GM21447 (cell line): Measurements from ENCODE around the gene MON2.

Source experiments
- ATAC-seq: cut with Tn5 transposase; IDR thresholded peaks from one replicate; pipeline ENCODE4 v1.9.1; 2021; ENCODE audit not compliant: unreplicated experiment

Gene MON2

DNA sequence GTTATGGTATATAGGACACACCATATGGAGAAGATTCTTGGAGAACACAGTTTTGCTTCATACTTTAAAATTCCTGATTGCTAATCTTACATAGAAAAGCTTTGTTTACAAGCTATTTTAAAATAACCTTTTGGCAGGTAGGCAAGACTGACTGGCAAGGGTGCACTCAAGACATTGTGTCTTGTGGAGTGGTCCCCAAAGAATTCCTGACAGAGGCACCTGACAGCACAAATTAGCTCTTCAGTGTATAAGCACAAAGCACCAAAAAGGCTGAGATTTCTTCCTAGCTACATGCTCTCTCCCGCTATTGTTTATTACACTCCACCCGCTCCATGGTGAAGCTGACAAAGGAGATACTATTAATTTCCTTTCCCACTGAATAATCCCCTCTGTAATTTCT lies 139.4 kb downstream of the MON2 start:
- ATAC-seq, result no peak

DNA sequence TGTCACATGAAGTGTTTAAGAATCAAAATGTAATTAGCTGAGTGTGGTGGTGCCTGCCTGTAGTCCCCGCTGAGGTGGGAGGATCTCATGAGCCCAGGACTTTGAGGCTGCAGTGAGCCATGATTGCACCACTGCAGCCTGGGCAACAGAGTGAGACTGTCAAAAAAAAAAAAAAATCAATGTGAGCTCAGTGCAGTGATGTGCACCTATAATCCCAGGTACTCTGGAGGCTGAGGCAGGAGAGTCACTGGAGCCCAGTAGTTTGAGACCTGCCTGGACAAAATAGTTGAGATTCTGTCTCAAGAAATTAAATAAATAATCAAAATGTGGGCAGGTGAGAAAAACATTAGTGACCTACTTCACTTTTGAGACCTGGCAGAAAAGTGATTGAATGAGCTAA lies 140.0 kb downstream of the MON2 start:
- no peak for ATAC-seq

DNA sequence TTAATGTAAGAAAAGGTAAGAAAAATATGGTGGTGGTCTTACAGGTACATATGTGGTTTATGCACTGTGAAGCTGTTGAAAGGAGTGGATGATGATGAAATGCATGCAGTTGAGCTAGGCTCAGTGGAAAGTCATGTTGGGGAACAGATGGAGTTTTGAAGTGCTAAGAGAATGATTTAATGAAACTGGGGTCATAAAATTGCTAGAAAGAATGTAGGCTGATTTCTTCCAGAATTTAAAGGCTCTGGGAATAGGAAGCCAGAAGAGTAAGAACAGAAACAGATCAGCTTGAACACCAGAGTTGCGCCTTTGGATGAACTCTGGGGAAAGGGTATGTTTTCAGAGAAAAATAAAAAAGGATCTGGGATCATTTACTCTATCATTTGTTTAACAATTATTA lies 146.5 kb downstream of the MON2 start:
- no peak for ATAC-seq

DNA sequence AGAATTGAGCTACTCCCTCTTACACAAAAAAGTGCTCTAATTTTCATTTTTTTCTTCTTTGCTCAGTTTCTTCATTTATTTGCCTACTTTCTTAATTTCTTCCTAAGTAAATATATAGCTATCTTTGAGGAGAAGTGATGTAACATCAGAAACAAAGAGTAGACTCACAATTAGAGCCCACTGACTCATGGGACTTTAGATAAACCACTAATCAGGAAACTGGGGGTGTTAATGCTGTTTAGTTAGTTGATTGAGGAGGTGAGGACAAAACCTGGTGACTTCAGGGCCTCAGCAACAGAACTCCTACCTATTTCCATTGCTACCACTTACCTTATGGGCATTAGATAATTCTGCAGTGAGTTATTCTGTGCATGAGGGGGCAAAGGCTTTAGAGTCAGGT lies 151.7 kb downstream of the MON2 start:
- no peak for ATAC-seq

DNA sequence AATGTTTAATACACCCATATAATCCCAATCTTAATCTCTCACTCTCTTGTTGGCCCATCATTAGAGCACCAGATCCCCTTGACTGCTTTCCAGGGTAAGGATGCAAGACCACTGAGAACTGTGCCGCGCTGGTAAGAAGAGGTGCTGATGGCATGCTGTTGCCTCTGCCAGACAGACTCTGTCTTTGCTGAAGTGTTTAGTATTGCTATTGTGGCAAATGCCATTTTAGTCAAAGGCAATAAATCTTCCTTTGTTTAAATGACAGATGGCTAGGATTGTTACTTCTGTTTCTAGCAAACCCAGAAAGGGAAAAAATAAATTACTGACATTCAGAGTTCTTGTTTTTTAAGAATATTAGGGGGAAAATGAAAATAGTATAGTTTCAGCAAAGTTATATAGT lies 152.3 kb downstream of the MON2 start:
- ATAC-seq, result no peak

DNA sequence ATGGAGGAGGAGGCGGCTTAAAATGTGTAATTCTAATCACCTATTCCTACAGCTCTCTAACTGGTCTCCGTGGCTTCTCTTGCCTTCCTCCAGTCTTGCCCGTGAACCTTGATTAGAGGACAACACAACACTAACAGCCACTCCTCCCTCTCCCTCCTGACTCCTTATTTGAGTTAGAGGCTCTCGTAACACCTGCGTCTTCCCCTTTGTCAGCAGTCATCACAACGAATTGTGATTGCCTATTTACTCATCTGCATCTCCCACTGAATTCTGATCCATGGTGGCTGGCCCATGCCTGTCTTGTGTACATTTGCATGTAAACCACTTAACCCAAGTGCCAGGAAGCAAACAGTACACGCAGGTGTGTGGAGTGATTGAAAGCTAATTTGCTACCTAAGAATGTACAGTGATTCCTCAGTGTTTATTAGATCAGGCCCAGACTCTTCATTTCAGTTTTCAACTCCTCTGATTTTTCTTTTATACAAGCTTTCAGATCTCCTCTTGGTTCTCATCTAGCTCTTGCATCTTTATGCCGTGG lies 154.5 kb downstream of the MON2 start:
- ATAC-seq, result no peak

DNA sequence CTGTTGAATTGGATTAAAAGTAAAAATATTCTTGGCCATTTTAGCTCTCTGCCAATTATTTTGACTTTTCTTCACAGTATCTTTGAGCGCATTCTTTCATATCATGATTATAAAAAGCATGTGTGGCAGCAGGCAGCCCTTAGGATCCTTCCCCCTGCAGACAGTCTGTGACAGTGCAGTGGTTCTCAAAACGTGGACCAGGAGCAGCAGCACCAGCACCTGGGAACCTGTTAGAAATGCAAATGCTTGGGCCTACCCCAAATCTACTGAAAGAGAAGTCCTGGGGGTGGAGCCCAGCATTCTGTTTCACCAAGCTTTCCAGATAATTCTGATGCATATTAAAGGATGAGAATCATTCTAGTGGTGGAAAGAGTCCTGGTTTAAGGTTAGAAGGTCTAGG lies 155.6 kb downstream of the MON2 start:
- no peak for ATAC-seq

DNA sequence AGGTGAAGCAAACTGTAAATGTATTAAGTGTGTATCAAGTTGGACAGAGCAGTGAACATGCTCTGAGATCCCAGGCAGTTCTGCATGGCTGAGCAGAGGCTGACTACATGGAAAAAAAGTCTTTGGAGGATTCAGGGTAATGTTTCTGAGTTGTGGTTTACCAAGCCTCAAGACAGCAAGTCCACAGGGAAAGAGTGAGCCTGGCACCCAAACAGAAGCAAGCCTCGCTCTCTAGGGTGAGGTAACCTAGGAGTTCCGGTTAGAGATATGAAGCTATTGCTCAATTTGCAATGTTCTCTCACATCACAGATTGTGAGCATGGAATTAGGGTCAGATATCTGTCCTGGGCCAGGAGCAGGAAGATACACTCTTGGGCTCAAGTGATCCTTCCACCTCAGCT lies 158.6 kb downstream of the MON2 start:
- no peak for ATAC-seq

DNA sequence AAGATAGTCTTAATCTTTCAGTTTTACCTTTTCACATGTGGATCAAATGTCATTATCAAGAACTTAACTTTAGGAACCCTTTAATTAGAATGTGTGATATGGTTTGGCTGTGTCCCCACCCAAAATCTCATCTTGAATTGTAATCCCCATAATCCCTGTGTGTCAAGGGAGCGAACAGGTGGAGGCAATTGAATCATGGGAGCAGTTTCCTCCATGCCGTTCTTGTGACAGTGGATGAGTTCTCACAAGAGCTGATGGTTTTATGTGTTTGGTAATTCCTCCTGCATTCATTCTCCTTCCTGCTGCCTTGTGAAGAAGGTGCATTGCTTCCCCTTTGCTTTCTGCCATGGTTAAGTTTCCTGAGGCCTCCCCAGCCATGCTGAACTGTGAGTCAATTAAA lies 160.6 kb downstream of the MON2 start:
- no peak for ATAC-seq

DNA sequence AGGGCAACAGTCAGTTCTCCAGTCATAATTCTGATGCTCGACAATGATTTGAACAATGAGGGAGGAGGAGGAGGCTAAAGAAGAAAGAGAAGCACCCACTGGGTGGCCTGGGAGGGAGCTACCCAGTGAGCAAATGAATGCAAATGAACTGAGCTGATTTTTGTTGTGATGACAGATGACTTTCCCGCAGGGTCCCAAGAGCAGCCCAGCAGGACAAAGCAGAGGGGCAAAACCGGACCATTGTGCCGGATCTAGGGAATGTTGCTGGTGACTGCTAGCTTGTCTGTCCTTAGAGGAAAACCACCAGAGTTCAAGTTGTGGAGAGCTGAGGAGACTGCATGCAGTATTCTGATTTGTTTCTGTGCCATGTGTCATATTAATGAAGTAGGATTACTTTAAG lies 162.8 kb downstream of the MON2 start:
- ATAC-seq, result no peak

DNA sequence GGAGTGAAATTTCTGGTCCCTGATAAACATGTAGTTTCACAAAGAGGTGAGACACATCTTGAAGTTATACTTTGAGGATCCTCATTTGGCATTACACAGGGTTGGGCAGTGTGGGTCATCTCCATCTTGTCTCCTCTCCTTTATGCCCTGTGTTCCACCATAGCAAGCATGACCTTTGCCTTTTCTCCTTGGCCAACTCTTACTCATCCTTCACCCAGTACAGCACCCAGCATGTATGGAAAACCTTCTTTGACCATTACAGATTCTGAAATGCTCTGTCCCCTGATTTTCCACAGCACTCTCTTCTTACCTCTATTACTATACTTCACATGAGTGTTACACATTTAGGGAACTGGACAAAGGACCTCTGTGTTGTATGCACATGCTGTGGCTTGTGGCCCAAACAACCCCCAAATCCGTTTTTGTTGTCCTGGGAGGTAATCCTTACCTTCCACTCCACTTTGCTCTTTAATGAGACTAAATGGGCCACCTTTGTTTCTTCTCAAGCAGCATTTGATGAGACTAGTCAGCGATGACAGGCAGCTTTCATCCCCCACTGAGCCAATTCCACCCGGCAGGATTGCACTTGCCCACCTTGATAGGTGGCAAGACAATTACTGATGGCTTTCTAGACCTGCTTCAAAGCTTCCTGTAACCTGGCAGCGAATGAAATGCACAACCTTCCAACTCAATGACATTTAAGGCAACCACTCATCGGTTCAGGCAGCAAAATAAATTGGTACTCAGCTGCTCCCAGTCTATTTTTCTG lies 163.5 kb downstream of the MON2 start:
- no peak for ATAC-seq

DNA sequence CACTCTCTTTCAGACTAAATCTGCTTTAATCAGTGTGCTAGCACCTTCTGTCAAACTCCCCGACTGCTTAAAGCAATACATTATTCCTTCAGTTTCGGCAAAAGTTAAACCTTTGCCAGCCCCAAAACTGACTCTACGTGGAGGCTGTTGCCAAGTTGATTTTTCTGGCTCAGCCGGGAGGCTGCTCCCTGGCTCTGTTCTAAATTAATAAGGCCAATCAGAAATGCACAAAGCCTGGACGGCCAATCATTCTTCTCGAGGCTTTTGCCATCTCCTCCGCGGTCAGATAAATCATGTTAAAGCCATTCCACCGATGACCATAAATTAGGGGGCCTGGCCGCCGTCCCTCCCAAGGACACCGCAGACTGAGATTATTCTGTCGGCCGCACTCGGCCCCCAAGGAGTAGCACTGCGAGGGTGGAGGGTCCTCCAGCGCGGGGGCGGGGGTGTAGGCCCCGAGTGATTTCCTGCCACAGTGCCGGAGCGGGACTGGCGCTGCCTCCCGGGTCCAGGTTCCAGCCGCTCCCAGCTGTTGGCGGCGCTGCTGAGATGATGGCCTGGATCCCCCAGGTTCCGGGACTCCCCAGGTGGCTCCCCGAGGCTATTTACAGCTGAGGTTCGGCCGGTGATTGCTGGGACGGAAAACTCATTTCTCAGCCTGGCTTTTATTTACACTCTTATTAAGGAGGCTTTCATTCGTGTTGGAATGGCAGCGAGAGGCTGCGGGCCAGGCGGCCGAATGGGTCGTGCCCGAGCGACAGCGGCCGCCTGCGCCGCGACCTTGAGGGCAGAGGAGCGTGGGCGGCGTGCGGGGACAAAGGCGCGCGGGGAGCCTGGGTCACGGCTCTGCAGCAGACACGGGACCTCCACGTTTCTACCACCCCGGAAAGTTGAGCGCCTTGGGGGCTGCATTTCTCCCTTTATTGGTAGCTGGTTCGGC lies 165.1 kb downstream of the MON2 start:
- ATAC-seq, result peak; percentile 68

DNA sequence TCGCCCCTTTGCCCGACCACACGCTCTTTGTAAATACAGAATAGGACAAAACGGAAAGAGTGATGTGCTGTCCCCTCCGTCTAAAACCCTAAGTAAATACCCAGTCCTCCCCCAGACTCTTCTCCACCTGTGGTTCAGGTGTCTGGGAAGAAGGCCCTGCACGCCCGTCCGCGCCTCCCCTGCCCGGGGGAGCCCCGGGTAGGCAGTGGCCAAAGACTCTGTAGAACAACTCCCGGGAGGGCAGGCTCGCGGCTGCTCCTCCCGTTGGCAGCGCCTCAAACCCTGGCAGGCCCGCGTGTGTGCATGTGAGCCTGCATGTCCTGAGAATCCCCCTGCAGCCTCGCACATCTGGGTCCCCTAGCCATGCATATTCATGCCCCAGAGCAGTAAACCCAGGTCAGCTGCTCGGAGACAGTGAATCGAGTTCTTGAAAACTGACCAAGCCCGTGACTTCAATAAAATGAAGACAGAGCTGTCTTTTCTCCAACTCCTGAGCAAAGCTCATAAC lies 165.8 kb downstream of the MON2 start:
- peak; percentile 40 for ATAC-seq

DNA sequence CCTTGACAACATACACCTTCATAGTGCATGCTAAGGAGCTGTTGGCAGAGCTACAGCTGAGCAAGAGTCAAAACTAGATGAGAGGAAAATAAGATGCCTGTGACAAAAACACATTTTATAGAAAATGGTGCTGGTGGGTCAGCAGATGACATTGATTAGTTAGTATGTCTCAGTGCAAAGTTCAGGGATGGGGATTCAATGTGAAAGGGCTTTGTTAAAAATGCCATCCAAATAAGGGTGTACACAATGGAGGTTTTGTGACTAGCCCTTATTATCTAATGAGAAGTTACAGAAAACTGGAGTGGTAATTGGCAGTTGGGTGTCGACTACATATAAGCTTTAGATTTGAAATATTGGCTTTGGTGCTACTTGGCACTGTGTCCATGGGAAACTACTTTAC lies 169.0 kb downstream of the MON2 start:
- no peak for ATAC-seq

DNA sequence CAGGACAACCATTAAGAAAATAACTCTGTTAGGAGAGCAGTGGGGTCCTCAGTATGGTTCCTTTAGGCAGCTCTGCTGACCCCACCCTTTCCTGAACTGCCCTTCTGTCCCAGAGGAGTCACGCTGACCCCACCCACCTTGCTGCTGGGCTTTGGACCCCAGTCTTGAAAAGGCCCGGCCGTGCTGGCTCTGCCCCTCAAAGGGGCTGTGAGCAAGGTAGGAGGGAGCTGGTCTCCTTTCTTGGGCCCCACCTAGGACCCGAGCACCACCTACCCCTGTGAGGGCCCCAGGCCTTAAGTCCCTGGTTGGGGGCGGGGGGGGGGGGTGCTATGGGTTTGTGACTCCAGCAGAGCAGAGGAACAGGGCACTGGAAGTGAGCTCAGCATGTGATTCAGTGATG lies 171.1 kb downstream of the MON2 start:
- no peak for ATAC-seq

DNA sequence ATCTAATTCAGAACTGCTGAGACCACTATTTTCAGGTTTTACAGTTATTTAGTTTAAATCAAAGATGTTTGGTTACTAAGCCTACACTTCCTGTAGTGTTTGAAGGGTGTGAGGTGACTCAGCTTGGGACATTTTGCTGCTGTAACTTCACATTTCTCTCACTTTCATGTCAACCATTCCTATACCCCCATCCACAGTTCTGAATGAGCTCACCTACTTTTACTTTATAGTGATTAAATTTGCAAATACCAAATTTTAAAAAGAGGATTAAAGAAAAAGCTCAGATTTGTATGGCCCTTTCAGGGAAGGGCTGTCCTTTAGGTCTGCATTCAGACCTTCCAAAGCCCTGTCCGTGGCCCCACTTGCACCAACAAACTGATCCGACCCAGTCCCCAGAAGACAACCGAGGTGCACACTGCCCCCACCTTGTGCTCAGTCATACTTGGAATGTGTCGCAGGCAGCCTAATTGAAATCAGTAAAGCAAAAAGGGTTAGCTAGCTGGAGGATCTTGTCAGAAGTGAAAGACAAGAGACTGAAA lies 174.4 kb downstream of the MON2 start:
- ATAC-seq, result peak; percentile 92

DNA sequence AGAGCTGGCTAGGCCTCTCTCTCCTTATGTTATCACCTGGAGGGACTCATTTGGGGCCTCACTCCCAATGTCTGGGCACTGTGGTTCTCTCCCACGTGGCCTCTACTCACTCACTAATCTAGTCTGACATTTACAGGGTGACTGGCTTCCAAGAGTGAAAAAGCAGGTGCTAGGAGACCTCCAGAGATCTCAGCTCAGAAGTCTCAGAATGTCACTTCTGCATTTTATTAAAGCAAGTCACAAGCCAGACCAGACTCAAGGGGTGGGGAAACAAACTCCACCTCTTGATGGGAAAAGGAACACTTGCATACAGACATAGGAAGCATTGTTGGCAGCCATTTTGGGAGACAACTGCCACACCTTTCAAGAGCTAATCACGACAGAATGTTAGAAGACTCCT lies 175.9 kb downstream of the MON2 start:
- no peak for ATAC-seq

DNA sequence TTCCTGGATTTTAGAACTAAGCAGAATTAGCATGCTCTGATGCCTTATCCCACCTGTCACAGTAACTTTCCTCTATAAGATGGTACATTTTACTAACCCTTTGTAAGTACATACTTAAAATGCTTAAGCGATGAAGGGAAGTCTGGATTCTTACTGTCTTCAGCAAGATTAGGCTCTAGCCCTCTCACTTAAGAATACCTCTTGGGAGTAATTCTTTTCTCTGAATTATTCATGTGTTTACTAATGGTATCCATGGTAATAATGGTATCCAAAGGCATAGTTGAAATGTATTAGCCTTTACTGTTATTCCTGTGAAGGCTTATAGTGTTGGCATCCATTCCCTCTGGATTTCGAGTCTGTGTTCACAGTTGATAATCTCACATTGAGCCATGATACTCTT lies 176.9 kb downstream of the MON2 start:
- no peak for ATAC-seq

DNA sequence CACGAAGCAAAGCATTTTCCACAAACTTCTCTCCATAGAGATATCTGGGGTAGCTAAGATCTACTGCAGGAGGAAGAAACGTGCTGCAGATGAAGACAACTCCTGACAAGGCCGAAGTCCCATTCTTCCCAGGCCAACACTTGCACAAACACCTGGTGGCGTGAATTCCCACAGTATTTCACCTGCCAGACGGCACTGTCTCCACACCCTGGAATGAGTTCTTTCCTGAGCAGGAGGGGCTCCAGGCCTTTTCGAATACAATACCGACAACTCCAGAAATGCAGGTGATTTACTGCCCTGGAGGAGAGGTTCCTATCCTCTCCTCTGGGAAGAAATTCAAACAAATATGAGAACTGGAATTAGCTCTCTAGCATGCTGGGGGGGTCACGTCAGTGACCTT lies 179.9 kb downstream of the MON2 start:
- no peak for ATAC-seq

DNA sequence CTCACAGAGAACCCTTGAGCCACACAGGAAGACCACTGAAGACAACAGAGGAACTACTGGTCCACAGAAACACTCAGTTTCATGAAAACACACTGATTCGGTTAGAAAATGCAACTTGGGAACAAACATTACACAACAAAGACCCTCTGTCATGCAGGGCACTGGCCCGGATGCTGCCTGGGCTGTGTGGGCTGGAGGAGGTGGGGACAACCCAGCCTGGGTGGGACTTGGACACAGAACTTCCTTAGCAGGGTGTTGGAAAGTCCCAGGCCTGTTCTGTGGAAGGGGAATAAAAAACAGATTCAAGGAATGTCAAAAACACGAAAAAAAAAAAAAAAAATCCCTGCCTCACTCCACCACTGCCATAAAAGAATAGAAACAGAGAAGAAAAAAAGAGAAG lies 181.0 kb downstream of the MON2 start:
- no peak for ATAC-seq

DNA sequence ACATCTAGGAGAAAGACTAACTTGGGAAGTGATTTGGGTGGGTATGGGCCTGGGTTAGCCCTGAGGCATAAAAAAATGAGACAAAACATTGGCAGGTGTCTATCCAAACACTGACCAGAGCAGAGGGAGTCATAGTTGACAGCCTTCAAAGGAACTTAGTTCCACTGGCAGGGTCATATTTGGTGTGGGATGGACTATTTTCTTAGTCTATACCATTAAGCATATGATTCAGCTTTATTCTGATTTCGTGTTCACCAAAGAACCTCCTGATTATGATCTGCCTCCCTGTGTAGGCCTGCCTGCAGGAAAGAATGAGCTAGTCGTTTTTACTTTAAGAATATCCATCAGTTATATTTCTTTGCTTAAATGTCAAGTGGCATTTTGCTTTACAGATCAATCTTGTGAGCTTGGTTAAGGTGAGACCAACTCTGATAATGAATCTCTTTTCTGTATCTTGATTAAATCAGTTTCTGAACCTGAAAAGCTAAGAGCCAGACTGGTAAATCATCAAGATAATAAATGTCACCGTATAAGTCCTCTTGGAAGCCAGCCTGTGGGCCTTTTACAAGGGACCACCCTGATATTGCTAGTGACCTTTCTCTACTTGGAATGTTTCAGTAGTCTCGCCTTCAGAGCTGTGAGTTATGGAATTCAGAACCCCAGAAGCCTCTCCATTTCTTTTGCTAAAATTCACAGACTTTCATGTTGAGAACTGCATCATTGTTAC lies 182.9 kb downstream of the MON2 start:
- no peak for ATAC-seq
